MG63 (cell line): ENCODE results near the gene TJAP1. TPM values are rescaled to one million over a fixed set of nuclear protein-coding genes. Genes with fewer than 3 reads are reported as not detected.

ENCODE experiments used
- DNase-seq: peaks from one replicate; pipeline ENCODE4 v3.0.0-alpha.2; 2020
- H3K27me3 ChIP-seq: fragments of 250-450 bp; sonication (Bioruptor Pico); 2 replicates; pipeline ENCODE4 v1.5.1; 2020; ENCODE audit warnings: mild to moderate bottlenecking, moderate library complexity
- H3K36me3 ChIP-seq: fragments of 250-450 bp; sonication (Bioruptor Pico); 2 replicates; pipeline ENCODE4 v1.5.1; 2020; ENCODE audit warnings: mild to moderate bottlenecking, moderate library complexity
- H3K4me3 ChIP-seq: fragments of 250-450 bp; sonication (Bioruptor Pico); 2 replicates; pipeline ENCODE4 v1.5.1; 2020; ENCODE audit warnings: mild to moderate bottlenecking, moderate library complexity
- H3K9me3 ChIP-seq: fragments of 250-450 bp; sonication (Bioruptor Pico); 2 replicates; pipeline ENCODE4 v1.5.1; 2020; ENCODE audit warnings: mild to moderate bottlenecking, moderate library complexity
- total RNA-seq: library from RNA; depleted of rRNA; stranded (reverse); fragments of >200 nt; shearing (Covaris generic); gene quantifications from 2 replicates; pipeline ENCODE4 v1.2.3, GENCODE V29; 2014; ENCODE audit warnings: low replicate concordance; rRNA removed

The TJAP1 gene
- 8.1 and 19.0 TPM in 2 replicates for total RNA-seq

- Histone ChIP-seq H3K4me3 (peak within 1 kb of the TSS; percentile 60), H3K36me3 (no peaks in the 10 kb centered on the region), H3K9me3 (no peaks in the 10 kb centered on the region), H3K27me3 (no peaks in the 10 kb centered on the region)
- peak; percentile 85 for DNase-seq
Measured at GRCh38 chr6:43477235-43478007, at the start of gene TJAP1. Gene TJAP1, plus strand, starts transcription at chr6:43477570. Its CDS starts 21,432 bp downstream, at chr6:43499002.

DNA sequence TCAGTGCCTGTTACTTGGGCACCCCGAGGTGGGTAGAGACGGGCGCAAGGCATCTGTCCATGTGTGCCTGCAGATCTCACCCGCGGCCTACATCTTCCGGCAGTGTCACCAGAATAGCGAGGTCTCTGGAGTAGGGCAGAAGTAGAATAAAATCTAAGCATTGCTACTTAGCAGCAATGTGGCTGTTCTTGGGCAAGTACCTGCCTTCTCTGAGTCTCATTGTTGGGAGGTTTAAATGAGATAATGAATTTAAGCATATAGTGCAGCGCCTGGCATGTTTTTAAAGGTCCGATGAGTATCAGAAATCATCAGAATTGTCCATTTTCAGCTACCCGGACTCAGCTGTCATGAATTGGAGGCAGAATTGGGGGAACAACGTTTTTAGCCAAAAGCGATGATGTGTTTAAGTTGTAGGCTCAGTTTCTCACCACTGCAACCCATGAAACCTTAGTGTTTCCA lies 49.2 kb upstream of the TJAP1 start:
- peak overlapping the region; percentile 73 for H3K4me3 ChIP-seq
- no peak for DNase-seq
- H3K9me3 ChIP-seq, result no peaks in the 10 kb centered on the region
- H3K27me3 ChIP-seq, result no peaks in the 10 kb centered on the region
- H3K36me3 ChIP-seq, result no peaks in the 10 kb centered on the region

DNA sequence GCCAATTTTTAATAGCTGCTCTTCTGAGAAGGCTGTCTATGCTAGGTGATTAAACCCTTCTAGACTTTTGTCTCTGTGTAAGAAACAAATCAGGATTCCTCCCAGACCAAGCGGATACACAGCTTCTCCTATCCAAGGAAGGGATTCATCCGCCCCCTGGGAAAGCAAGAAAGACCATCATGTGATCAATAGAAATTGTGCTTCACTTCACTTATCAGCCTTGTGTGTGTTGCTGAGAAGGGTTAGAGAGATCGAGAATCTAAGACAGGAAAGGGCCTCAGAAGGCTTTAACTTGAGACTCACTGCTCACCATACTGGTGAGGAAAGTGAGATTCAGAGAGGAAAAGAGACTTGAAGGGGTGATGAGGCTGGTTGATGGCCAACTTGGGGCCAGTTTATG lies 48.5 kb upstream of the TJAP1 start:
- DNase-seq, result no peak
- Histone ChIP-seq H3K36me3 (no peaks in the 10 kb centered on the region), H3K9me3 (no peaks in the 10 kb centered on the region), H3K4me3 (peak overlapping the region; percentile 73), H3K27me3 (no peaks in the 10 kb centered on the region)

GRCh38 chr6:43432009-43432945 lies 45.1 kb upstream of the TJAP1 start:
- no peaks in the 10 kb centered on the region for H3K27me3 ChIP-seq
- H3K4me3 ChIP-seq, result no peak overlapping the region
- H3K9me3 ChIP-seq, result no peaks in the 10 kb centered on the region
- H3K36me3 ChIP-seq, result no peaks in the 10 kb centered on the region
- DNase-seq, result no peak

- no peaks in the 10 kb centered on the region for H3K9me3 ChIP-seq
- H3K36me3 ChIP-seq, result no peaks in the 10 kb centered on the region; the same call in 1 of the 2 replicates
- H3K27me3 ChIP-seq, result no peaks in the 10 kb centered on the region
- DNase-seq, result no peak
- H3K4me3 ChIP-seq, result no peak overlapping the region
Measured at GRCh38 chr6:43433148-43433547, 44.2 kb upstream of the TJAP1 start.

DNA sequence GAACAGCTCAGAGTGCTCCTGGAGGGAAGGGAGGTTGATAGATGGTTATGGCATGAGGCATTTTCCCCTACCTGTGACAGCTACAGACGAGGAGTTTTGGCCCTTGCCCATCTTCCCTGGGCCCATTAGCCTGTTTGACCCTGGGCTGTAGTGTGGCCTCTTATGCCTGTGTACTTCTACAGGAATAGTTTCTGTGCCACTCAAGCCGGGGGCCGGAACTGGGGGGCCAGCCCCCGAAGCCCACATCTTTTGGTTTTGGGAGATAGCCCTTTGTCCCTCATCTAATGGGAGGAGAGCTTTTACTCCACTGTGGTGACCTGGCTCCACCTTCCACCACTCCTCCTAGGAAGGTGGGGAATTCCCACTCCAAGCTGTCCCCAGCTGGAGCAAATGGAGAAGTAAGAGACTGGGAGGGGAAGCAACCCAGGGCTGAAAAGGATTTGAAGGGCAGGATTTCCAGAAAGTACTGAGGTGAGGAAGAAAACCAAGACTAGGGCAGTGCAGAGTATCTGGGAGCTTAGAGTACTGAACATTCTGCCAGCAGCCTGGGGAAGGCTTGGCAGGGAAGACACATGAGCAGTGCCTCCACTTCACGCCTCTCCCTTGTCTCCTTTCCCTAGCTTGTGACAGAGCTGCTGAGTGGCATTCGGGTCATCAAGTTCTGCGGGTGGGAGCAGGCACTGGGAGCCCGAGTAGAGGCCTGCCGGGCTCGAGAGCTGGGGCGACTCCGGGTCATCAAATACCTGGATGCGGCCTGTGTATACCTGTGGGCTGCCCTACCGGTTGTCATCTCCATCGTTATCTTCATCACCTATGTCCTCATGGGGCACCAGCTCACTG lies 43.1 kb upstream of the TJAP1 start:
- H3K4me3 ChIP-seq, result no peak overlapping the region
- no peaks in the 10 kb centered on the region; the same call in 1 of the 2 replicates for H3K36me3 ChIP-seq
- no peaks in the 10 kb centered on the region for H3K27me3 ChIP-seq
- DNase-seq, result no peak
- no peaks in the 10 kb centered on the region for H3K9me3 ChIP-seq

DNA sequence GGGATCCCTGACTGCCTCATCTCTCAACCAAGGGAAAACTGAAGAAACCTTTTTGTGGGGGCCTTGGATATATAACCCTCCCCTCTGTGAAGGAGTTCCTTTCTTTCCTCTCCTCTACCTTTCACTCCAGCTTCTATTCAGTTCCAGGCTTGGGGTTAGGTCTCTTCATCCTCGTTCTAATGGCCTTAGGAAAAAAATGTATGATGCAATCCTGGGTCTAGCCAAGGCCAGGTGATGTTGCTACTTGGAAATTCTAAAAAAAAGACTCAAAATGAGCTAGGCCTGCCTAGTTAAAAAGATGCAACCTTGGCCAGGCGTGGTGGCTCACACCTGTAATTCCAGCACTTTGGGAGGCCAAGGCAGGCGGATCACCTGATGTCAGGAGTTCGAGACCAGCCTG lies 42.4 kb upstream of the TJAP1 start:
- Histone ChIP-seq H3K36me3 (no peaks in the 10 kb centered on the region; the same call in 1 of the 2 replicates), H3K27me3 (no peaks in the 10 kb centered on the region), H3K4me3 (no peak overlapping the region), H3K9me3 (no peaks in the 10 kb centered on the region)
- DNase-seq, result no peak

DNA sequence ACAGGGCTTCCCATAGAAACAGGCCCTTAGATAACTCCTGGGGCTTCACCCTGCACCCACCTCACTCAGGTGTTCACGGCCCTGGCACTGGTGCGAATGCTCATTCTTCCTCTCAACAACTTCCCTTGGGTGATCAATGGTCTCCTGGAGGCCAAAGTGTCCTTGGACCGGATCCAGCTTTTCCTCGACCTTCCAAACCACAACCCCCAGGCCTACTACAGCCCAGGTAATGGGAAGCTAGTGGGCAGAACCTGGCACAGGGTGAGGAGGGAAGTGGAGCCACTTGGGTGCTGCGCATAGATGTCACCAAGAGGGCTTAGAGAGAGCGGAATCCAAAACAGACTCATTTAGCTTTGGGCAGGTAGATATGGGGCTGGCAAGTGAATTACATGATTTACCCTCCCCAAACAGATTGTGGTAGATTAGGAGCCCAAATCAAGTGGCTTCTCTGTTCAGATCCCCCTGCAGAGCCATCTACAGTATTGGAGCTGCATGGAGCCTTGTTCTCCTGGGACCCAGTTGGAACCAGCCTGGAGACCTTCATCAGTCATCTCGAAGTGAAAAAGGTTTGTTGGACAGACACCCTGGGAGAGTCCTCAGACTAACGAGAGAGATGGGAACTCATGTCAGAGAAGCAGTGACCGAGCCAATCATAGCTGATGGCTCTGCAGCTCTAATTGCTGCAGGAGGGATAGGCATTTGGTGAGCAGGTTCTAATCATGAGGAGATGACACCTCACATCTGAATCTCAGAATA lies 41.5 kb upstream of the TJAP1 start:
- DNase-seq, result no peak
- Histone ChIP-seq H3K27me3 (no peaks in the 10 kb centered on the region), H3K36me3 (no peaks in the 10 kb centered on the region; the same call in 1 of the 2 replicates), H3K4me3 (no peak overlapping the region), H3K9me3 (no peaks in the 10 kb centered on the region)

- Histone ChIP-seq H3K36me3 (no peaks in the 10 kb centered on the region; the same call in 1 of the 2 replicates), H3K27me3 (no peaks in the 10 kb centered on the region), H3K4me3 (no peak overlapping the region), H3K9me3 (no peaks in the 10 kb centered on the region)
- peak; percentile 83 for DNase-seq
Measured at GRCh38 chr6:43436577-43437282, 40.6 kb upstream of the TJAP1 start.

- Histone ChIP-seq H3K9me3 (no peaks in the 10 kb centered on the region), H3K27me3 (no peaks in the 10 kb centered on the region), H3K4me3 (no peak overlapping the region), H3K36me3 (no peaks in the 10 kb centered on the region; the same call in 1 of the 2 replicates)
- DNase-seq, result no peak
Measured at GRCh38 chr6:43437700-43438099, 39.7 kb upstream of the TJAP1 start.

GRCh38 chr6:43442935-43443334 lies 34.4 kb upstream of the TJAP1 start:
- Histone ChIP-seq H3K4me3 (no peak overlapping the region), H3K9me3 (no peaks in the 10 kb centered on the region), H3K36me3 (no peaks in the 10 kb centered on the region), H3K27me3 (no peaks in the 10 kb centered on the region)
- DNase-seq, result no peak

DNA sequence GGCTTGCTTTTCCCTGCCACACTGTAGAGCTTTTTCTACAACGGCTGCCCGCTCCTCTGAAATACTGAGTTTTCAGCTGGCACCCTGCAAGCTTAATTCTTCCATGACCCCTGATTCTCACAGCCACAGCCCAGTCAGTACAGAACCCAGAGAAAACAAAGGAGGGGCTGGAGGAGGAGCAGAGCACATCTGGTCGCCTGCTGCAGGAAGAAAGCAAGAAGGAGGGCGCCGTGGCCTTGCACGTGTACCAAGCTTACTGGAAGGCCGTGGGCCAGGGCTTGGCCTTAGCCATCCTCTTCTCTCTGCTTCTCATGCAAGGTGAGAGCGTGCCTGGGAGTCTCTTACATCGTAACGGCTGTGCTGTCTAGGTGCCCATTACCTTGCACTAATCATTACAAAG lies 33.3 kb upstream of the TJAP1 start:
- Histone ChIP-seq H3K9me3 (no peaks in the 10 kb centered on the region), H3K36me3 (no peaks in the 10 kb centered on the region), H3K27me3 (no peaks in the 10 kb centered on the region), H3K4me3 (no peak overlapping the region)
- DNase-seq, result no peak

DNA sequence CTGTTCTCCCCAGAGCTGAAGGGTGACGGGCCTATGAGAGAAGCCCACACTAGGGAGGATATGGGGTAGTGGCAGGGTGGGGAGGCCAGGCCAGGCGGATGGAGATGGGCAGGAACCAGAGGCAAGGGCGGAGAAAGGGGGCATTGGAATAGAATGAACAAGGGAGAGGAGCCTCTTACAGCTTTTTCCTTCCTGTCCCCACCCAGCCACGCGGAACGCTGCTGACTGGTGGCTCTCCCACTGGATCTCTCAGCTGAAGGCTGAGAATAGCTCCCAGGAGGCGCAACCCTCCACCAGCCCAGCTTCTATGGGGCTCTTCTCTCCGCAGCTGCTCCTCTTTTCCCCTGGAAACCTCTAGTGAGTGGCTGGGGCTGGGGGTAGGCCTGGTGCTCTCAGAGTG lies 32.8 kb upstream of the TJAP1 start:
- Histone ChIP-seq H3K9me3 (no peaks in the 10 kb centered on the region), H3K36me3 (no peaks in the 10 kb centered on the region), H3K27me3 (no peaks in the 10 kb centered on the region), H3K4me3 (no peak overlapping the region)
- no peak for DNase-seq

DNA sequence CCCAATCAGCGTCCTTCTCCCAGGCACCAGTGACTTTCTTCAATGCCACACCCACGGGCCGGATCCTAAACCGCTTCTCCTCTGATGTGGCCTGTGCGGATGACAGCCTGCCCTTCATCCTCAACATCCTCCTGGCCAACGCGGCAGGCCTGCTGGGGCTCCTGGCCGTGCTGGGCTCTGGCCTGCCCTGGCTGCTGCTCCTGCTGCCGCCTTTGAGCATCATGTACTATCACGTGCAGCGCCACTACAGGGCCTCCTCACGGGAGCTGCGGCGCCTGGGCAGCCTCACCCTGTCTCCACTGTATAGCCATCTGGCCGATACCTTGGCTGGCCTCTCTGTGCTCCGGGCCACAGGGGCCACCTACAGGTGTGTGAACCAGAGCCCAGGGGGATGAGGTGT lies 31.8 kb upstream of the TJAP1 start:
- Histone ChIP-seq H3K9me3 (no peaks in the 10 kb centered on the region), H3K36me3 (no peaks in the 10 kb centered on the region), H3K27me3 (no peaks in the 10 kb centered on the region), H3K4me3 (no peak overlapping the region)
- DNase-seq, result no peak

- DNase-seq, result no peak
- Histone ChIP-seq H3K4me3 (no peak overlapping the region), H3K27me3 (no peaks in the 10 kb centered on the region), H3K36me3 (no peaks in the 10 kb centered on the region), H3K9me3 (no peaks in the 10 kb centered on the region)
Measured at GRCh38 chr6:43447604-43448003, 29.8 kb upstream of the TJAP1 start.
